Activated naive CD8-positive, alpha-beta T cell treated with anti-CD3 and anti-CD28 coated beads for 36 hours (primary cell): ENCODE measurements around the gene NDUFC2. TPM values are rescaled to one million over a fixed set of nuclear protein-coding genes. Genes with fewer than 3 reads are reported as not detected.
"Not testable (repeated sequence)": the region's sequence is repeated elsewhere in the genome, so short reads cannot be mapped to it uniquely, and the experiment has no call there.

Experiments
- DNase-seq: peaks from one replicate; pipeline ENCODE4 v3.0.0; 2021
- H3K27ac Mint-ChIP-seq: one replicate; pipeline ENCODE4 v1.8.0; 2022; ENCODE audit warnings: mild to moderate bottlenecking, moderate library complexity, mixed read lengths
- H3K27me3 Mint-ChIP-seq: one replicate; pipeline ENCODE4 v1.8.0; 2022; ENCODE audit warnings: mild to moderate bottlenecking, mixed read lengths
- H3K36me3 Mint-ChIP-seq: one replicate; pipeline ENCODE4 v1.8.0; 2021; ENCODE audit warnings: mild to moderate bottlenecking, mixed read lengths
- H3K4me1 Mint-ChIP-seq: one replicate; pipeline ENCODE4 v1.8.0; 2021; ENCODE audit warnings: mixed read lengths
- H3K4me3 Mint-ChIP-seq: one replicate; pipeline ENCODE4 v1.8.0; 2022; ENCODE audit warnings: mild to moderate bottlenecking, moderate library complexity, mixed read lengths
- H3K9me3 Mint-ChIP-seq: one replicate; pipeline ENCODE4 v1.8.0; 2022; ENCODE audit warnings: mixed read lengths
- total RNA-seq, 2 experiments: library from RNA; stranded (reverse); gene quantifications; one replicate each; pipeline ENCODE4 v1.2.3, GENCODE V29; 2021

NDUFC2 gene
- total RNA-seq, 2 experiments from 2014 or later = 196 to 211 TPM

GRCh38 chr11:78067704-78068103, 12.0 kb downstream of the NDUFC2 start:
- DNase-seq = no peak
- H3K9me3 Mint-ChIP-seq = no peaks in the 10 kb centered on the region
- peaks cover 3% of the 10 kb centered on the region for H3K4me1 Mint-ChIP-seq
- no peak overlapping the region for H3K4me3 Mint-ChIP-seq
- H3K27me3 Mint-ChIP-seq = no peaks in the 10 kb centered on the region
- H3K27ac Mint-ChIP-seq = no peak overlapping the region
- H3K36me3 Mint-ChIP-seq = peaks cover 20% of the 10 kb centered on the region

GRCh38 chr11:78066471-78066870, 13.2 kb downstream of the NDUFC2 start:
- no peaks in the 10 kb centered on the region for H3K27me3 Mint-ChIP-seq
- H3K36me3 Mint-ChIP-seq = peaks cover 15% of the 10 kb centered on the region
- no peak overlapping the region for H3K4me3 Mint-ChIP-seq
- H3K9me3 Mint-ChIP-seq = no peaks in the 10 kb centered on the region
- H3K27ac Mint-ChIP-seq = no peak overlapping the region
- DNase-seq = no peak
- H3K4me1 Mint-ChIP-seq = no peaks in the 10 kb centered on the region

GRCh38 chr11:78065203-78065602, 14.5 kb downstream of the NDUFC2 start:
- Mint-ChIP-seq H3K9me3 (no peaks in the 10 kb centered on the region), H3K4me1 (no peaks in the 10 kb centered on the region), H3K4me3 (no peak overlapping the region), H3K36me3 (peaks cover 14% of the 10 kb centered on the region), H3K27me3 (no peaks in the 10 kb centered on the region), H3K27ac (no peak overlapping the region)
- DNase-seq = no peak

GRCh38 chr11:78063440-78064181, 16.1 kb downstream of the NDUFC2 start, which contains the start of gene THRSP:
TSS of gene THRSP (plus strand) at chr11:78063861. CDS start at chr11:78063882, 21 bp downstream.
- no peaks in the 10 kb centered on the region for H3K4me1 Mint-ChIP-seq
- no peaks in the 10 kb centered on the region for H3K9me3 Mint-ChIP-seq
- no peak within 1 kb of the TSS for H3K27ac Mint-ChIP-seq
- H3K27me3 Mint-ChIP-seq = no peaks in the 10 kb centered on the region
- H3K4me3 Mint-ChIP-seq = no peak within 1 kb of the TSS
- no peak for DNase-seq
- peaks cover 12% of the 10 kb centered on the region for H3K36me3 Mint-ChIP-seq

- Mint-ChIP-seq H3K36me3 (peaks cover 9% of the 10 kb centered on the region), H3K4me3 (no peak overlapping the region), H3K27me3 (no peaks in the 10 kb centered on the region), H3K4me1 (no peaks in the 10 kb centered on the region), H3K27ac (no peak overlapping the region), H3K9me3 (no peaks in the 10 kb centered on the region)
- DNase-seq = no peak
Observed at GRCh38 chr11:78062671-78063070, 17.0 kb downstream of the NDUFC2 start.

GRCh38 chr11:78061921-78062311, 17.7 kb downstream of the NDUFC2 start:
- H3K4me1 Mint-ChIP-seq = no peaks in the 10 kb centered on the region
- no peak for DNase-seq
- H3K9me3 Mint-ChIP-seq = no peaks in the 10 kb centered on the region
- no peak overlapping the region for H3K27ac Mint-ChIP-seq
- H3K4me3 Mint-ChIP-seq = no peak overlapping the region
- H3K27me3 Mint-ChIP-seq = no peaks in the 10 kb centered on the region
- peaks cover 2% of the 10 kb centered on the region for H3K36me3 Mint-ChIP-seq

- peaks cover 1% of the 10 kb centered on the region for H3K36me3 Mint-ChIP-seq
- no peaks in the 10 kb centered on the region for H3K4me1 Mint-ChIP-seq
- no peaks in the 10 kb centered on the region for H3K27me3 Mint-ChIP-seq
- H3K27ac Mint-ChIP-seq = peak overlapping the region; percentile 8
- DNase-seq = no peak
- no peak overlapping the region for H3K4me3 Mint-ChIP-seq
- H3K9me3 Mint-ChIP-seq = no peaks in the 10 kb centered on the region
Observed at GRCh38 chr11:78061088-78061920, 18.4 kb downstream of the NDUFC2 start.

- Mint-ChIP-seq H3K4me3 (no peak overlapping the region), H3K9me3 (no peaks in the 10 kb centered on the region), H3K27me3 (no peaks in the 10 kb centered on the region), H3K4me1 (no peaks in the 10 kb centered on the region), H3K27ac (no peak overlapping the region), H3K36me3 (no peaks in the 10 kb centered on the region)
- no peak for DNase-seq
Observed at GRCh38 chr11:78060533-78060932, 19.1 kb downstream of the NDUFC2 start.

GRCh38 chr11:78059749-78060328, 19.8 kb downstream of the NDUFC2 start:
- H3K4me1 Mint-ChIP-seq, DNase-seq, H3K4me3 Mint-ChIP-seq, H3K27me3 Mint-ChIP-seq, H3K9me3 Mint-ChIP-seq, H3K27ac Mint-ChIP-seq, H3K36me3 Mint-ChIP-seq: not testable (repeated sequence)

- DNase-seq = no peak
- H3K36me3 Mint-ChIP-seq = no peaks in the 10 kb centered on the region
- no peaks in the 10 kb centered on the region for H3K27me3 Mint-ChIP-seq
- no peaks in the 10 kb centered on the region for H3K9me3 Mint-ChIP-seq
- H3K27ac Mint-ChIP-seq = no peak overlapping the region
- H3K4me3 Mint-ChIP-seq = no peak overlapping the region
- no peaks in the 10 kb centered on the region for H3K4me1 Mint-ChIP-seq
Observed at GRCh38 chr11:78057462-78058055, 22.1 kb downstream of the NDUFC2 start.

GRCh38 chr11:78056093-78056492, 23.6 kb downstream of the NDUFC2 start:
- no peak for DNase-seq
- Mint-ChIP-seq H3K36me3 (no peaks in the 10 kb centered on the region), H3K9me3 (no peaks in the 10 kb centered on the region), H3K27ac (no peak overlapping the region), H3K4me1 (no peaks in the 10 kb centered on the region), H3K4me3 (no peak overlapping the region), H3K27me3 (no peaks in the 10 kb centered on the region)

GRCh38 chr11:78054971-78055370, 24.7 kb downstream of the NDUFC2 start:
- no peak overlapping the region for H3K27ac Mint-ChIP-seq
- DNase-seq = no peak
- H3K4me1 Mint-ChIP-seq = no peaks in the 10 kb centered on the region
- H3K9me3 Mint-ChIP-seq = no peaks in the 10 kb centered on the region
- no peaks in the 10 kb centered on the region for H3K27me3 Mint-ChIP-seq
- no peaks in the 10 kb centered on the region for H3K36me3 Mint-ChIP-seq
- H3K4me3 Mint-ChIP-seq = no peak overlapping the region

- DNase-seq = no peak
- Mint-ChIP-seq H3K4me3 (no peak overlapping the region), H3K27ac (no peak overlapping the region), H3K36me3 (no peaks in the 10 kb centered on the region), H3K9me3 (no peaks in the 10 kb centered on the region), H3K27me3 (no peaks in the 10 kb centered on the region), H3K4me1 (no peaks in the 10 kb centered on the region)
Observed at GRCh38 chr11:78050964-78051831, 28.5 kb downstream of the NDUFC2 start.

GRCh38 chr11:78049348-78049747, 30.3 kb downstream of the NDUFC2 start:
- H3K4me1 Mint-ChIP-seq = peaks cover 5% of the 10 kb centered on the region
- no peak overlapping the region for H3K27ac Mint-ChIP-seq
- DNase-seq = no peak
- no peaks in the 10 kb centered on the region for H3K9me3 Mint-ChIP-seq
- no peaks in the 10 kb centered on the region for H3K36me3 Mint-ChIP-seq
- H3K4me3 Mint-ChIP-seq = no peak overlapping the region
- no peaks in the 10 kb centered on the region for H3K27me3 Mint-ChIP-seq
